Fibroblast of lung (primary cell): Measurements from ENCODE around the gene ST6GALNAC2.

Experiments used
- CTCF ChIP-seq, 2 donors: IDR thresholded peaks in 1 of 2; conservative IDR thresholded peaks in 1 of 2; 1 replicate in 1 of 2; 2 replicates in 1 of 2; pipeline ENCODE4 v1.5.1; 2011 to 2012; ENCODE audit warnings: low read length in 2 of 2, control low read depth in 1 of 2, inconsistent platforms in 1 of 2, low read depth in 1 of 2, mild to moderate bottlenecking in 1 of 2
- EZH2 ChIP-seq: IDR thresholded peaks from 2 replicates; pipeline ENCODE4 v1.5.1; 2012; ENCODE audit warnings: low read length, control low read depth, mild to moderate bottlenecking; ENCODE audit errors: missing control alignments

DNA sequence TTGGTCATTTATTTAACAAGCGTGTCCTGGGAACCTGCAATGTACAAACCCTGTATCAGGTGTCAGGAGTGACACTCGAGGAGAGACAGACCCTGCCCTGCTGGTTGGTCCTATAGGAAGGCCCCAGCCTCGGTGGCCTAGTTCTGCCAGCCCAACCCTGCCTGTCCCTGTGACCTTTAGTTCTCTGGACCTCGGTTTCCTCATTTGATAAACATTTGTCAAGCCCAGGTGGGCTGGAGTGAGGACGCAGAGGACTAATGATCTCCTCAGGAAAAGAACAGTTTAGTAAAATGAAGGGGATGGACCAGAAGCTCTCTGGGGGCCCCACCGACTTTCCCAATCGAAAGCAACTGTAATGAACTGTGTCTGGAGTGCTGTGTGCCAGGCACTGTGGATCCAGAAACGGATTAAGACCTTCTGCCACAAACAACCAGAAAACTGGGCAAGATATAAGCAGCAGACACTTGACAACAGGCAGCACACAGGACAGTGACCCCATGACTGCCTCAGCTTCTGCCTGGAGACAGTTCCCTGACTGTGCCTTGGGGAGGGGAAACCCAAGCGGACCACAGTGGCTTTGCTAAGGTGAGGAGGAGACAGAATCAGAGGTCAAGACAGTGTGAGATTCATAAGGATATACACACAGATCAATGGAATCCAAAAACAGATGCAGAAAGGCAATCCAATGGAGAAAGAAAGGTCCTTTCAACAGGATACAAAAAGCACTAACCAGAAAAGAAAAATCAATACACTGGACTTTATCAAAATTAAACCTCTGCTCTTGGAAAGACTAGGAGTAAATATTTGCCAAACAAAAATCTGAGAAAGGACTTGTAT lies 37.1 kb downstream of the ST6GALNAC2 start:
- TF ChIP-seq CTCF (conservative IDR thresholded peaks at IDR 0.05 in 1 of 2, IDR thresholded peaks at IDR 0.05 in 1 of 2; ENCODE audit: low read depth in 1 of 2, low read length in 2 of 2) (no peak), EZH2 (no peak)
